CD4-positive, alpha-beta T cell treated with Interleukin-15 for 4 hours (primary cell): Measurements from ENCODE around the gene NTN3.

Experiments used
- DNase-seq: peaks from one replicate; pipeline ENCODE4 v3.0.0-alpha.2; 2020; ENCODE audit warnings: low spot score

NTN3 gene

GRCh38 chr16:2514333-2515179, 43.5 kb downstream of the NTN3 start:
- no peak for DNase-seq

GRCh38 chr16:2515180-2515851, 44.2 kb downstream of the NTN3 start:
- DNase-seq = no peak

GRCh38 chr16:2516391-2517240, 45.5 kb downstream of the NTN3 start:
- no peak for DNase-seq

GRCh38 chr16:2517954-2518605, 47.0 kb downstream of the NTN3 start:
- DNase-seq = no peak

- DNase-seq = no peak
Observed at GRCh38 chr16:2518823-2519710, 48.0 kb downstream of the NTN3 start.

- DNase-seq = no peak
Observed at GRCh38 chr16:2519711-2520080, 48.6 kb downstream of the NTN3 start.

- peak; percentile 86 for DNase-seq
Observed at GRCh38 chr16:2520097-2520783, 49.1 kb downstream of the NTN3 start, which contains the start of gene AMDHD2. AMDHD2 (plus strand) TSS chr16:2520371; CDS start chr16:2520459, 88 bp downstream.

- DNase-seq = peak; percentile 55
Observed at GRCh38 chr16:2520784-2521531, 49.9 kb downstream of the NTN3 start.
